ENCODE results near the gene GPR55.

Gene GPR55

DNA sequence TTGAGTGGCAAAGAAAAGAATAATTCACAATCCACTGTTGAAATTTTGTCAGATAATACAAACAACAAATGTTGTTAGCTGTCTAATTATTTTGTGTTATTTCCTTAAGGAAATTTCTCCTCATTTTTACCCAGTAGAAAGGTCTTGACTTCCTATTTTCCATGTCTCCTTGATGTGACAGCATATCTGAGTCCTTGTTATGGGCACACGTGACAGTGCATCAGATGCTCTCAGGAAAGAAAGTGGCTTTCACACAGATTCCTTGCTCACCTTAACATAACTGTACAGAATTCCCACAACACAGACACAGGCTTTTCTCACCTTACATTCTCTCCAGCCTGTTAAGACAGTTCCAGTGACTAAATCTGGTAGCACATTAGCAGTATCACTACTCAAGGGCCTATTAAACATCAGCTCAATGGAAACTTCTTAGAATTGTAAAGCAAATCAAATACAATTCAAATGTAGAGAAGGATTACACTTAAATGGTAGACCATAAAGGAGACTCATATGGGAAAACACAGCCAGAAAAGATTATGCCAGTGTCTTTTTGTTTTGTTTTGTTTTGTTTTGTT, 30.2 kb upstream of the GPR55 start:
- DNase-seq (ENCODE audit: low read depth) = no peak
- no peak overlapping the region for H3K4me3 ChIP-seq (ENCODE audit: low read depth, low read length)
- TF ChIP-seq, protein P1, sequence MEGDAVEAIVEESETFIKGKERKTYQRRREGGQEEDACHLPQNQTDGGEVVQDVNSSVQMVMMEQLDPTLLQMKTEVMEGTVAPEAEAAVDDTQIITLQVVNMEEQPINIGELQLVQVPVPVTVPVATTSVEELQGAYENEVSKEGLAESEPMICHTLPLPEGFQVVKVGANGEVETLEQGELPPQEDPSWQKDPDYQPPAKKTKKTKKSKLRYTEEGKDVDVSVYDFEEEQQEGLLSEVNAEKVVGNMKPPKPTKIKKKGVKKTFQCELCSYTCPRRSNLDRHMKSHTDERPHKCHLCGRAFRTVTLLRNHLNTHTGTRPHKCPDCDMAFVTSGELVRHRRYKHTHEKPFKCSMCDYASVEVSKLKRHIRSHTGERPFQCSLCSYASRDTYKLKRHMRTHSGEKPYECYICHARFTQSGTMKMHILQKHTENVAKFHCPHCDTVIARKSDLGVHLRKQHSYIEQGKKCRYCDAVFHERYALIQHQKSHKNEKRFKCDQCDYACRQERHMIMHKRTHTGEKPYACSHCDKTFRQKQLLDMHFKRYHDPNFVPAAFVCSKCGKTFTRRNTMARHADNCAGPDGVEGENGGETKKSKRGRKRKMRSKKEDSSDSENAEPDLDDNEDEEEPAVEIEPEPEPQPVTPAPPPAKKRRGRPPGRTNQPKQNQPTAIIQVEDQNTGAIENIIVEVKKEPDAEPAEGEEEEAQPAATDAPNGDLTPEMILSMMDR (conservative IDR thresholded peaks at IDR 0.05; ENCODE audit: low read depth, low read length) = no peak

DNA sequence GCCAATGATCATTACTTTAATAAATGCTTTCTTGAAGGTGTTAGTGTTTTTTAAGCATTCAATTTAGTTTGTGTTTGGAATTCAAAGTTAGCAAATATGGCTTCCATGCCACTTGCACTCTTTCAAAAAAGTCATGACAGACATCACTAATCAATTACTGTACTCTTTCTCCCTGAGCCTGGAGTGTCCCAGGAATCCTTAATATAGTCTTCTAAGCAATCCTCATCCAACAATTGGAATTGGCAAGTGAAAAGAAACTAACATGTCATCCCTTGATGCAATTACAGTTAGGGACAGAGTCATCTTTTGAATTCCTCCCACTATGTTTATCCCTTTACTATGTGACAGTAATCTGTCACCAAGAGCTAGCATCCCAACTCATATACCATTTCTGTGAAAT, 29.7 kb upstream of the GPR55 start:
- no peak for DNase-seq (ENCODE audit: low read depth)
- TF ChIP-seq, protein P1 (conservative IDR thresholded peaks at IDR 0.05; ENCODE audit: low read depth, low read length) = no peak
- H3K4me3 ChIP-seq (ENCODE audit: low read depth, low read length) = no peak overlapping the region

DNA sequence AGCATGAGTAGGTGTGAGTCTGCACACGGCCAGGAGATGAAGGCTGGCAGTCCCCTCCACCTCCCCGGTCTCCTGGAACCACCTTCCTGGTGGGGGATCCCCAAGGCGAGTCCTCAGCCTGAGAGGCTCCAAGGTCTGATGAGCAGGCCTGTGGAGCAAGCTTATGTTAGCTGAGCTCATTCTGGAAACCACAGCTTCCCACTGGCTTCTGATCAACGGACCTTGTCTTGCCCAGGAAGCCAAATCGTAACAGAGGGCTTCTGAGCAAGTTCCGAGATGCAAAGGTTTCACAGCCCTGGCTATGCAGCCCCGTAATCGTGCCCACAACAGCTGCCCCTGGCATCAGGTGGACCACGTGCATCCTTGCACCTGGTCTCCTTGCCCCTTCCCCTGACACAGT, 28.8 kb upstream of the GPR55 start:
- no peak for DNase-seq (ENCODE audit: low read depth)
- TF ChIP-seq, protein P1 (conservative IDR thresholded peaks at IDR 0.05; ENCODE audit: low read depth, low read length) = no peak
- H3K4me3 ChIP-seq (ENCODE audit: low read depth, low read length) = no peak overlapping the region

DNA sequence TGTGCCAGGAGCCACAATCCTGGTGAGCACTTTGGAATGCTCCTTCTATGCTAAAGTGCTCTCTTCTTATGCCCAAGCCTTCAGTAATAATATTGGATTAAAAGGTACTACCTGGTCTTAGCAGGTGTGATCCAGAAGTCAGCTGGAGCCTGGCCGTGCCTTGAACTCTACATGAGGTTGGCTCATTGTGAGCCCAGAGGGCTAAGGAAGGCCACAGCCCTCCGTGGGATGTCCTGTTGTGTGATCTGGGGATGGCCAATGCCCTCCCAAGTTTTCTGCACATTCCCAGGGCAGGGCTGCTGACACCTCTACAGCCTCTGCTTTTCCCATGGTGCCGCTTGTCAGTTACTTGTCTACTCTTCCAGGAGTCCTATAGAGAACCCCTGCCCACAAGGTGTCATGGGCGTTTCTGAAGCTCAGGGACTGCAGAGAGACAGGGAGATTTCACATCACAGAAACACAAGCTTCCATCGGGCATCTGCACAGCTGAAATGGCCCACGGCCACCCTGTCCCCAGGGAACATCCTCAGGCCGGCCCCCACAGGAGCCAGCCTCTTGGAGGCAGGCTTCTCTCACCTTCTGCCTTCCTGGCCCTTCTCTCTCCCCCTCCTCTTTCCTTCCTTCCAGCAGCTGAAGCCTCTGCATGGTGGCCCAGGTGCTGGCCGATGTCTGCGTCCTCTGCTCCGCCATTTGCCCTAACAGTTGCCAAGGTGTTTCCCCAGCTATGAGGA, 27.3 kb upstream of the GPR55 start:
- no peak overlapping the region for H3K4me3 ChIP-seq (ENCODE audit: low read depth, low read length)
- DNase-seq (ENCODE audit: low read depth) = no peak
- TF ChIP-seq, protein P1 (conservative IDR thresholded peaks at IDR 0.05; ENCODE audit: low read depth, low read length) = no peak

DNA sequence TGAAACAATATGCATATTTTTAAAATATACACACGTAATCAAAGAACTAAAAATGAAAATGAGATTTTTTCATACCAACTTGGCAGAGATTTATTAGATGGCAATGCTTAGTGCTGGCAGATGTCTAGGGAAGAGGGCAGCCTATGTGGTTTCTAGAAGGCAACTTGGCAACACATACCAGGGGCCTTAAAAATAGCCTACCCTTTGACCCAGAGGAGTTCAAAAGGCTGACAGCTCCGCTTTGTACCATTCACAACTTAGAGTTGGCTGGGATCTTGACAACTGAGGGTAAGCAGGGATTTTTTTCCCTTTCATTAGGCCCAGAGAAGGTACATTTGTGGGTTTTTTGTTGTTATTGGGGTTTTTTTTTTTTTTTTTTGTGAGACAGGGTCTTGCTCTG, 26.4 kb upstream of the GPR55 start:
- TF ChIP-seq, protein P1 (conservative IDR thresholded peaks at IDR 0.05; ENCODE audit: low read depth, low read length) = no peak
- H3K4me3 ChIP-seq (ENCODE audit: low read depth, low read length) = no peak overlapping the region
- DNase-seq (ENCODE audit: low read depth) = no peak

DNA sequence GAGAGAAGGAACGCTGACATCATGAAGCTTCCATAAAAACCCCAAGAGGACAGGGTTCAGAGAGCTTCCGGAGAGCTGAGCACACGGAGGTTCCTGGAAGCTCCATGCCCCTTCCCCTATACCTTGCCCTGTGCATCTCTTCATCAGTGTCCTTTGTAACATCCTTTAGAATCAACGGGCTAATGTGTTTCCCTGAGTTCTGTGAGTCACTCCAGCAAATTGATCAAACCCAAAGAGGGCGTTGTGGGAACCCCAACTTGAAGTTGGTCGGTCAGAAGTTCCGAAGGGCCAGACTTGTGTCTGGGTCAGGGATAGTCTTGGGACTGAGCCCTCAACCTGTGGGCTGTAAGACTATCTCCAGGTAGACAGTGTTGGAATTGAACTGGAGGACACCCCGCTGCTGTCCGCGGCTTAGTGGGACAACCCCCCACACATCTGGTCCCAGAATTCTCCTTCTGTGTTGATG, 25.9 kb upstream of the GPR55 start:
- no peak overlapping the region for H3K4me3 ChIP-seq (ENCODE audit: low read depth, low read length)
- DNase-seq (ENCODE audit: low read depth) = no peak
- TF ChIP-seq, protein P1 (conservative IDR thresholded peaks at IDR 0.05; ENCODE audit: low read depth, low read length) = no peak
